Activated naive CD4-positive, alpha-beta T cell treated with anti-CD3 and anti-CD28 coated beads, Interleukin-2, amount 10 ng/mL, durations not matched to agents 7 days and 5 days (primary cell): ENCODE measurements around the gene MAPK1.
"Not testable (repeated sequence)": the region's sequence is repeated elsewhere in the genome, so short reads cannot be mapped to it uniquely, and the experiment has no call there.

ENCODE experiments used
- CTCF ChIA-PET: fragments of 350-600 bp; sonication (Branson Sonifier 250); formaldehyde crosslinking; loops from one replicate; lab custom pipeline; 2021; ENCODE audit warnings: antibody characterized with exemption; lab: Charles Lee
- DNase-seq: peaks from one replicate; pipeline ENCODE4 v3.0.0-alpha.2; 2020
- H3K27ac Mint-ChIP-seq: one replicate; pipeline ENCODE4 v1.8.0; 2021; ENCODE audit warnings: mild to moderate bottlenecking, moderate library complexity, mixed read lengths
- H3K27me3 Mint-ChIP-seq: one replicate; pipeline ENCODE4 v1.8.0; 2021; ENCODE audit warnings: mild to moderate bottlenecking, mixed read lengths
- H3K36me3 Mint-ChIP-seq: one replicate; pipeline ENCODE4 v1.8.0; 2021; ENCODE audit warnings: mixed read lengths
- H3K4me1 Mint-ChIP-seq: one replicate; pipeline ENCODE4 v1.8.0; 2021; ENCODE audit warnings: mixed read lengths
- H3K4me3 Mint-ChIP-seq: one replicate; pipeline ENCODE4 v1.8.0; 2021; ENCODE audit warnings: mild to moderate bottlenecking, moderate library complexity, mixed read lengths
- H3K9me3 Mint-ChIP-seq: one replicate; pipeline ENCODE4 v1.8.0; 2021; ENCODE audit warnings: mixed read lengths

MAPK1 gene

DNA sequence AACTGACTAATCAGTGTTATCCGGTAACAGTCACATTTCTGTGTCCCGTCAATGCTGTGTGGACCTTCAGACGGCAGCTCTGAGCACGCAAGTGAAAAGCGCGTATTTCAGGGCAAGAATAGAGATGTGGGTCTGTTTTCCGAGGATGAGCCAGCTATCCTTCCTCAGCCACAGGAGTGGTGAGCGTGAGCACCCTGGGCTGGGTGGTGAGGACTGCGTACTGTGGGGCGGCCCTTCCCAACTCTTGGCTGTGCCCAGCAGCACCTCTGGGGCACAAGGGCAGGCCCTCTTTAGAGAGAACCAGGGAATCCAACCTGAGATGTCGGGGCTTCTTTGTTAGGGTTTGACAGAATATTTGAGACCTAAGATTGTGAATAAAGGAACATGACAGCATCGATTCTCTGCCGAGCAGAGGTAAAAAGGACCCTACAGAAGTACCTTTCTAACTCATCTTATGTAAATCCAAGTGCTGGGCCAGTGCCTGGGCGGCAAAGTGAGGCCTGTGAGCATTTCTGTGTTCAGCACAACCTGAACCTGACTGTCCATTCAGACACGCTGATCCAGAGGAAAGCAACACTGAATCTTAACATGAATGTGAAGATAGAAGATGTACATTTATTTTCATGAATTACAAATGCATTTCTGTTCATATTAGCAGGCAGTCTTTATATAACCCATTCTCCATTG lies 105.3 kb downstream of the MAPK1 start:
- CTCF ChIA-PET = interaction anchor here (1.0 kb wide), 1 partner anchor 18 kb away, joined by 3 read pairs; no protein-coding TSS in a partner anchor
- no peak for DNase-seq
- no peak overlapping the region for H3K27ac Mint-ChIP-seq
- no peak overlapping the region for H3K4me3 Mint-ChIP-seq
- no peaks in the 10 kb centered on the region for H3K27me3 Mint-ChIP-seq
- peaks cover 50% of the 10 kb centered on the region for H3K36me3 Mint-ChIP-seq
- H3K4me1 Mint-ChIP-seq = peaks cover 39% of the 10 kb centered on the region
- no peaks in the 10 kb centered on the region for H3K9me3 Mint-ChIP-seq

DNA sequence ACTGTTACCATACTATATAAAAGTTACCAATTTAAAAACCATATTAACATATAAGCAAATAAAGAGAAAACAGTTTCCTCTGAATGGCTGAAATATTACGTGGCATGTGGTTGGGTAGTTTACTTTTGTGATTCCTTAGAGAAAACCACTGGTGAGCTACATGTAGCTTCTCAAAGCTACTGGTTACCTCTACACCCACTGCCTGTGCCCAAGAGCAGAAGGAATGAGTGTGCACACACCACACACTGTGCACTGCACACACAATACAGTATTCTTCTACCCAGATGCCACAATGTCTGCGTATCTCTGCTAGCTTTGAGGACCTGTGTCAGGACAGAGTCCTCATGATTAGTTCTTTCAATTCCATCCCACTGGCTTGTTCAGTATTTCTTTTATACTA lies 106.4 kb downstream of the MAPK1 start:
- no peaks in the 10 kb centered on the region for H3K9me3 Mint-ChIP-seq
- H3K27ac Mint-ChIP-seq = no peak overlapping the region
- H3K4me1 Mint-ChIP-seq = peaks cover 29% of the 10 kb centered on the region
- CTCF ChIA-PET = no interaction called here
- H3K27me3 Mint-ChIP-seq = no peaks in the 10 kb centered on the region
- H3K4me3 Mint-ChIP-seq = no peak overlapping the region
- H3K36me3 Mint-ChIP-seq = peaks cover 43% of the 10 kb centered on the region
- DNase-seq = no peak

DNA sequence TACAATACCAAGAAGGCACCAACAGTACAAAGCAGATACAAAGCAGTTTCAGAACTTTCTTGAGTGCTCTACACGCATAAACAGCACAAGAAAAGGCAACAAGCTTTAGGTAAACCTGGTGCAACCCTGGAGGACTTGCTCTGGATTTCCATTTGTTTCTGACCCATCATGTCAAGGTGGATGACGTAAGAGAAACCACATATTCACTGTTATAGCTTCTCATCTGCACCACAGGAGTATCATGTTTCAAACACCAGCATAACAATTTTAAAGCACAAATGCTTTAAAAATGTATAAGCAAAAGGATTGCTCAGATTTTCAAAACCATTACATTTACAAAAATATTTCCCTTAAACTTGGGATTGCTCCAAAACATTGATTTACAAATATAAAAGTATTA lies 106.8 kb downstream of the MAPK1 start:
- no peak overlapping the region for H3K4me3 Mint-ChIP-seq
- DNase-seq = no peak
- CTCF ChIA-PET = no interaction called here
- H3K4me1 Mint-ChIP-seq = peaks cover 27% of the 10 kb centered on the region
- no peaks in the 10 kb centered on the region for H3K27me3 Mint-ChIP-seq
- H3K36me3 Mint-ChIP-seq = peaks cover 40% of the 10 kb centered on the region
- H3K9me3 Mint-ChIP-seq = no peaks in the 10 kb centered on the region
- no peak overlapping the region for H3K27ac Mint-ChIP-seq

DNA sequence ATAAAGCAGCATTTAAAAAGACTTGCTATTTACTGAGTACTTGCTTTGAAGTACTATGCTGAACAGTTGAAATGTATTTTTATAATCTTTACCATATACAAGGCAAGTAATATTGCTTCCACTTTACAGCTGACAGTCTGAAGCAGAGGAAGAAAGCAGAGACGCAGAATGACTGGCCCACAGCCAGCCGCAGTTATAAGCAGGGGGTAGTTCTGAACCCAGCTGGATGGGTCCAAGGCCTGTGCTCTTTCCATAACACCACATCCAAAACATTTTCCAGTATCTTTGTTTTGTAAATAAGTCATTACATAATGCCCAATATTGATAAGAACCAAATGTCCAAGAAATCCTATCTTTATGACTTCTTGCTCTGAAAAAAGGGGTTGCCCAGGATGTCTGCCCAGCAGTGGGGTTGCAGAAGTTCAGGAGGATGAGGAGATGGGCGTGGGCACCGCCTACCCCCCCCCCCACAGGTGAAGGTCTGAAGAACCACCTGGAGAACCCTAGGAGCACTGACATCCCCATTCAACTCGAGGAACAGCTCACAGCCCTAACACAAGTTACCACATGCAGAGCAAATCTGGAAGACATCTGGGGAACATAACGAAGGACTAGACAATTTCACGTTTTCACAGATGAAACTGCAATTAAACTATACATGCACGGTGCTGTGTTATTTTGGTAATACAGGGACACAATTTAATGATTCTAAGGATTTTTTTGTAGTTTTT lies 107.6 kb downstream of the MAPK1 start:
- H3K27ac Mint-ChIP-seq = no peak overlapping the region

DNA sequence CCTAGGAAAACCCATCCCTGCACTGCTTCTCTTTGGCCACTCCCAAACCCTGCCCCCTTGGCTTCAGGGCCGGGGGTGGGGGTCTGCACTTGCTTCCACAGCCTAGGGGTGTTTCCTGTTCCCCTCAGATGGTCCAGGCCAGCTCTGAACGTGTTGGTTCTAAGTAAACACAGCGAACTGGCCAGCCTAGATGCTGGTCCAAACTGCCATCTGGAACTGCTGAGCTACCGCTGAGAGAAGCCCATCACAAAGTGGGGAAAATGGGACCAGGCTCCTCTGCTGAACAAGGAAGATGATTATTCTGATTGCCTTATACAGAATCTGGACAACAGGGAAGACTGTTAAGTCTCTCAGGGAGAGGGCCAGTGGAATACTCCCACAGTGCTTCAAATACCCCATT lies 108.4 kb downstream of the MAPK1 start:
- DNase-seq = no peak
- Mint-ChIP-seq H3K4me1 (peaks cover 12% of the 10 kb centered on the region), H3K36me3 (peaks cover 31% of the 10 kb centered on the region), H3K9me3 (no peaks in the 10 kb centered on the region), H3K27me3 (no peaks in the 10 kb centered on the region), H3K4me3 (no peak overlapping the region), H3K27ac (no peak overlapping the region)
- CTCF ChIA-PET = no interaction called here

More for the DNA sequence above, 107.6 kb downstream of the MAPK1 start:
- peaks cover 34% of the 10 kb centered on the region for H3K36me3 Mint-ChIP-seq
- no peaks in the 10 kb centered on the region for H3K9me3 Mint-ChIP-seq
- CTCF ChIA-PET = no interaction called here
- no peak overlapping the region for H3K4me3 Mint-ChIP-seq
- H3K27me3 Mint-ChIP-seq = no peaks in the 10 kb centered on the region
- no peak for DNase-seq
- peaks cover 19% of the 10 kb centered on the region for H3K4me1 Mint-ChIP-seq

DNA sequence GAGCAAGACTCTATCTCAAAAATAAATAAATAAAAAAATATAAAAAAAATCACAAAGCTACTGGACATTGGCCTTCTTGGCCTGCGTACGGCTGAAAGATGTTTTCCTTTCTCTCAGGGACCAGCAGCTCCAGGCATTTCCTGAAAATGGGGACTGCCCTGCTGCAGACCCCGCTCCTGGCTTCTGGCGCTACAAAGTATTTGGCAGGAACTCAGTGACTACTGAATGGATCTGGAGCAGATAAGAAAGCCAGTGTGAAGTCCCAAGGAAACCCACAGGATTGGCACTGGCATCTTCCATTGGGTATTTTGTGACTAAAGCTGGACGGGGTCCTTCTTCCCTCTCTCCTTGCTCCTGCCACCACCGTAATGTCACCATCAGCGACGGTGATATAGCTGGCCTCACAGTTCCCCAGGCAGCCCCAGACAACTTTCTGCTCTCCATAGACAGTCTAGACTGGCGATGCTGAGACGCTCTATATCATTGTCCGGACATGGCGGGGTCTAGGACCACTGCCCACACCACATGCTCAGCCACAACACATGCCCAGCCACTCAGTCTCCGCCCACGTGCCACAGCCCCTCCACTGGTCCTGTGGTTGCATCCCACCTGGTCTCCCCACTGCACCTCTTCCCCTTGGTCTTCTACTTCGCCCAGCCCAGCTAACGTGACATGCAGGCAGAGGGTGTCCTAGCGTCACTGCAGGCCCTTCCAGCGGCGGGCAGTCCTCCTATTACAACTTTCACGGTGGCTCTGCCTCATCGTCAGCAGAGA lies 109.2 kb downstream of the MAPK1 start:
- DNase-seq = no peak
- Mint-ChIP-seq H3K4me3 (no peak overlapping the region), H3K9me3 (no peaks in the 10 kb centered on the region), H3K4me1 (peaks cover 5% of the 10 kb centered on the region), H3K27ac (no peak overlapping the region), H3K27me3 (no peaks in the 10 kb centered on the region), H3K36me3 (peaks cover 25% of the 10 kb centered on the region)
- CTCF ChIA-PET = no interaction called here

DNA sequence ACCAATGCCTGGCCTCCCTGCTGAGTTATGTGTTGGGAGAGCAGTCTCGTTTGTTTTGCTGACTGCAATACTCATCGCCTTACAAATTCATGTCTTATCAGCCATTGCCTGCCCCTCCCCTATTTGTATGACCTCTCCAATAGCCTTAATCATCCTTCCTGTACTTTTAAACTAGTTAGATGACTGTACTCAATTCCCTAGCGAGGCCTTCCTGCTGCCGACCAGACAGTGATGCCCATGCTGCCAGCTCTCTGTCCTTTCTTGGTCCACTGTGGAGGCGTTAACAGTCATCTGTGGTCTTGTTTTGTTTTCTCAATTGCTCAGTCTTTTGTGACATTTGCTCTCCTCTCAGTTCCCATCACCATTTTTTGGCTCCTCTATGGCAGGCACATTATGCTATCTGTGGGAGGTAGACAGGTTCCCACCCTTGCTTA lies 111.6 kb downstream of the MAPK1 start:
- Mint-ChIP-seq H3K4me3 (no peak overlapping the region), H3K9me3 (no peaks in the 10 kb centered on the region), H3K4me1 (no peaks in the 10 kb centered on the region), H3K27ac (peak overlapping the region; percentile 66), H3K36me3 (peaks cover 13% of the 10 kb centered on the region), H3K27me3 (no peaks in the 10 kb centered on the region)
- DNase-seq = no peak
- CTCF ChIA-PET = no interaction called here

DNA sequence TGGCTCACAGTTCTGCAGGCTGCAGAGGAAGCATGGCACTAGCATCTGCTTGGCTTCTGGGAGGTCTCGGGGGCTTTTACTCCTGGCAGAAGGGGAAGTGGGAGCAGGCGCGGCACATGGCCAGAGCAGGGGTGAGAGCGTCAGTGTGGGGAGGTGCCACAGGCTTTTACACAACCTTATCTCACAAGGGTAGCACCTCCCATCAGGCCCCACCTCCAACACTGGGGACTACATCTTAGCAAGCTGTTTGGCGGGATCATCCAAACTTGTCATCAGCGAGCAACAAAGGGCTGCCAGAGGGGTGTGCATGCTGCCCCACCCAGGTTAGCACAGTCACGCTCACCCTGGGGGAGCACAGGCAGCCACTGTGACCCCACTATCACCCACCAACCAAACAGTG lies 112.9 kb downstream of the MAPK1 start:
- CTCF ChIA-PET = no interaction called here
- Mint-ChIP-seq H3K36me3 (peaks cover 12% of the 10 kb centered on the region), H3K9me3 (no peaks in the 10 kb centered on the region), H3K4me1 (no peaks in the 10 kb centered on the region), H3K27ac (no peak overlapping the region), H3K4me3 (no peak overlapping the region), H3K27me3 (no peaks in the 10 kb centered on the region)
- no peak for DNase-seq

DNA sequence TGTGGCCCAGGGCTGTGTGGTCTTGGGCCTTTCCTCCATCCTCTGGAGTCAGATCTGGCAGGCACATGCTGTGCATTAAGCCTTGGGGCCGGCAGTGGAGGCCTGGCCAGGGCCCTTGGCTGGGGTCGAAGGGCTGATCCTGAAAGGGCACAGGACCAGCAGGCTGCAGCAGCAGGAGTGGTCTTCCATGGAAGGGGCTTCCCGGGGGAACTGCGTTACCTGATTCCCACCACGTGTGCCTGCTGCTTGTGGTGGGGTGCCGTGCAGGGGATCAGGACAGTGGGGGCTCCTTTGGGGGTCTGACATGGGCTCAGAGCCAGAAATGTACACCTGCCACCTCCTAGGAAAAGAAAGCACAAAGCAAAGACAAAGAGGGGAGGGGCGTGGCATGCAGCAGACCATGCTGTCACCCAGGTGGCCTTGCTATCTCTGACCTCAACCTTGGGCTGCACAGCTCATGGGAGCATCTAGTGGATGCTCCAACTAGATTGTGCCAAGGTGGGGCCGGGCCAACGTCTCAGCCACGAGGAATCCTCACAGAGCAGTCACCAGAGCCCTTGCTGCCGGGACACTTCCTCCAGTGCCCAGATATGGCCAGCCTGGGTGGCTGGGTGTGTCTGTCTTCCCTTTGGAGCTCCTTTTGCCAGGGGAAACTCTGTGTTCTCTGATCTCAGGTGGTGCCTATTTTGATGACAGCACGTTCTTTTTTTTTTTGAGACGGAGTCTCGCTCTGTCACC lies 113.9 kb downstream of the MAPK1 start:
- no peaks in the 10 kb centered on the region for H3K9me3 Mint-ChIP-seq
- no peak overlapping the region for H3K27ac Mint-ChIP-seq
- no peak for DNase-seq
- CTCF ChIA-PET = no interaction called here
- H3K4me1 Mint-ChIP-seq = no peaks in the 10 kb centered on the region
- H3K27me3 Mint-ChIP-seq = no peaks in the 10 kb centered on the region
- H3K36me3 Mint-ChIP-seq = peaks cover 8% of the 10 kb centered on the region
- H3K4me3 Mint-ChIP-seq = no peak overlapping the region

DNA sequence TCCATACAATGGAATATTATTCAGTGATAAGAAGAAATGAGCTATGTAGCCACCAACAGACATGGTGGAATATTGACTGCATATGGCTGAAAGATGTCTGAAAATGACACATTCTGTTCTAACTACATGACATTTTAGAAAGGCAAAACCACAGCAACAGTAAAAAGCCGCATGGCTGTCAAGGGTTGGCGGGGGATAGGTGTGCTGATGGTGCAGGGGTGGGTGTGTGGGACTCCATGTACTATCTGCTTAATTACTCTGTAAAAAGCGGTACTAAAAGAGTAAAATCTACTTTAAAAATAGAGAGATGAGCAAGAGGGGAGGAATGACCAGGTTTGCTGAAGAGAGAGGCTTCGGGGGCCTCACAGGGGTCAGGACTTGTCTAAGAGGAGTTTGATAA lies 115.2 kb downstream of the MAPK1 start:
- H3K27ac Mint-ChIP-seq = no peak overlapping the region
- H3K9me3 Mint-ChIP-seq = no peaks in the 10 kb centered on the region
- H3K4me3 Mint-ChIP-seq = no peak overlapping the region
- CTCF ChIA-PET = no interaction called here
- peaks cover 3% of the 10 kb centered on the region for H3K36me3 Mint-ChIP-seq
- no peaks in the 10 kb centered on the region for H3K27me3 Mint-ChIP-seq
- no peak for DNase-seq
- H3K4me1 Mint-ChIP-seq = no peaks in the 10 kb centered on the region

DNA sequence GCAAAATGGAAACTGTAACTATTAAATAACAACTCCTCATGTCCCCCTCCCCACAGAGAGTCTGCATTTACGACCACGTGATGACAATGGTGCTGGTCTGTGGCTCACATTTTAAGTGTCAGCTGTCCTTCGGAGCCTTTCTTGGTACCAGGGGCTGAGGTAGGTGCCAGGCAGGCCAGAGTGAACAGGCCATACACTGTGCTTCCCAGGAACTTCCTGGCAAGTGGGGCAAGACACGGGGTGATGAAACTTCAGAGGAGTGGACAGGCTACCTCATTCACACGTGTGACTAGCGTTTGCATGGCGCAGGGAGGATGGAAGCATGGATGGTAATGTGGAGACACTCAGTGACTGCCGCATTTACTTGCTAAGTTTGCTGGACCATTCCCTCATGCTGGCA lies 121.5 kb downstream of the MAPK1 start:
- H3K9me3 Mint-ChIP-seq = no peaks in the 10 kb centered on the region
- H3K36me3 Mint-ChIP-seq = no peaks in the 10 kb centered on the region
- no peak for DNase-seq
- no peaks in the 10 kb centered on the region for H3K4me1 Mint-ChIP-seq
- CTCF ChIA-PET = interaction anchor here (0.6 kb wide), 1 partner anchor 1490 kb away, joined by 4 read pairs; no protein-coding TSS in a partner anchor
- H3K27ac Mint-ChIP-seq = no peak overlapping the region
- H3K27me3 Mint-ChIP-seq = no peaks in the 10 kb centered on the region
- no peak overlapping the region for H3K4me3 Mint-ChIP-seq

DNA sequence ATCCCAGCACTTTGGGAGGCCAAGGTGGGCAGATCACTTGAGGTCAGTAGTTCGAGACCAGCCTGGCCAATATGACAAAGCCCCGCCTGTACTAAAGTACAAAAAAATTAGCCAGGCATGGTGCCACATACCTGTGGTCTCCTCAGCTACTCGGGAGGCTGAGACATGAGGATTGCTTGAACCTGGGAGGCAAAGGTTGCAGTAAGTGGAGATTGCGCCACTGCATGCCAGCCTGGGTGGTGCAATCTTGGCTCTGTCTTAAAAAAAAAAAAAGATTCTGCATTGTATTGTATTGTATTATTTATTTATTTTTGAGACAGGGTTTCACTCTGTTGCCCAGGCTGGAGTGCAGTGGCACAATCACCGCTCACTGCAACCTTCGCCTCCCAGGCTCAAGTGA lies 122.5 kb downstream of the MAPK1 start:
- H3K9me3 Mint-ChIP-seq = not testable (repeated sequence)

DNA sequence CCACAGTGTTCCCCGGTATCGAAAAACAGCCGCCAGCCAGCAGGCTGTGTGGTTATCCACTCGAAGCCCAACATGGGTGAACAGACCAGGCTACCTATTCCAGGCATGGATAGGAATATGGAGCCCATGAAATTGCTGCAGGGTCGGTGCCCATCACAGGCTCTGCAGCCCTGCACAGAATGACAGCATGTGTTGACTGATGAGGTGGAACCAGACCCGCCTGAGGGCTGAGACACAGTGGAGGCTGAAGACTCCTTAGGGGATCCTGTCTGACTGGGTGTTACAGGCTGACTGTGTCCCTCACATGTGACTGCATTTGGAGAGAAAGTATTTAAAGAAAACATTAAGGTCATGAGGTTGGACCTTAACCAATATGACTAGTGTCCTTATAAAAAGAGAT lies 125.7 kb downstream of the MAPK1 start:
- CTCF ChIA-PET = no interaction called here
- Mint-ChIP-seq H3K27ac (no peak overlapping the region), H3K27me3 (peaks cover 28% of the 10 kb centered on the region), H3K4me1 (no peaks in the 10 kb centered on the region), H3K36me3 (no peaks in the 10 kb centered on the region), H3K4me3 (no peak overlapping the region), H3K9me3 (no peaks in the 10 kb centered on the region)
- DNase-seq = no peak

More for the DNA sequence above, 122.5 kb downstream of the MAPK1 start:
- H3K27me3 Mint-ChIP-seq, H3K4me1 Mint-ChIP-seq, H3K27ac Mint-ChIP-seq, H3K36me3 Mint-ChIP-seq, DNase-seq, CTCF ChIA-PET, H3K4me3 Mint-ChIP-seq: not testable (repeated sequence)

DNA sequence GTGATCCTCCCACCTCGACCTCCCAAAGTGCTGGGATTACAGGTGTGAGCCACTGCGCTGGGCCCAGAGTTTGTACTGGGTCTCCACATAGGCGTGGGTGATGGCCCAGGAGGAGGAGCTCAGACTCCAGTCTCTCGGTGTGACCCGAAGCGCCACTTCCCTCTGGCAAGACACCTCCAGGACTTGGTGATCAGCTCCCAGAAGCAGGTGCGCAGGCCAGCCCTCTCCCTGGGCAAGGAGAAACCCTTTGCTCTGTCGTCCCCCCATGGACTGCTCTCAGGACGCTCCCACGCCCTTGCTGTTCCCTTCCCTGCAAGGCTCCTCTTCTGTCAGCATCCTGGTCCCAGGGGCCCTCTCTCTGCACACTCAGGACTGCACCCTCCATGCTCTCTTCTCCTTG lies 126.4 kb downstream of the MAPK1 start:
- H3K36me3 Mint-ChIP-seq = no peaks in the 10 kb centered on the region
- H3K4me3 Mint-ChIP-seq = no peak overlapping the region
- CTCF ChIA-PET = no interaction called here

More for the DNA sequence above, 126.4 kb downstream of the MAPK1 start:
- Mint-ChIP-seq H3K27ac (no peak overlapping the region), H3K9me3 (no peaks in the 10 kb centered on the region), H3K4me1 (no peaks in the 10 kb centered on the region), H3K27me3 (peaks cover 35% of the 10 kb centered on the region)
- no peak for DNase-seq
